ENCODE results near the gene PDIA6.

DNA sequence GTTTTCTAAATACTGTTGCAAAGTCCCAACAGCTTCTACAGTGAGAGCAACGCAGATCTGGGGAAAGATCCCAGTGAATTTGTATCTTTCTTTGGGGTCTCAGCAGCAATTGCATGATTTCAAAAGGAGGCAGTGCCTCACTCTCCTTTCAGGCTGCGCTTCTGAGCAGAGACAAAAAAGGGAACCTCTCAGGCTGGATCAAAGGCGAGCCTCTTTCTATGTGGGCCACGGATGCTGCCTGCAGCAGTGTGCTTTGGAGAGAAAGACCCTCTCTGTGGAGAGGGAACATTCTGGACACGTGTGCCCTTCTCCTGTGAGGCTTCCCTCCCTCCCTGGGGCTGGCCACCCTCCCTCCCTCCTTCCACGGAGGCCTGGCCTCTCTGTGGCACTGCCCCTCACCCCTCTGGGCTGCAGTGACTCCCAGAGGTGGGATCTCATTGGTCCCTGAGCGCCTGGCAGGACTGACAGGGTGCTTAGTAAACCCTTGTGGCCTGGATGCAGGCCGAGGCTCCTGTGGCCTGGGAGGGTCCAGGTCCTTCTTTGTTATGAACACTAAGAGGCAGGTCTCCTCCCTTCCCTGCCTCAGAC lies 21.6 kb upstream of the PDIA6 start:
- TF ChIP-seq, protein P1, sequence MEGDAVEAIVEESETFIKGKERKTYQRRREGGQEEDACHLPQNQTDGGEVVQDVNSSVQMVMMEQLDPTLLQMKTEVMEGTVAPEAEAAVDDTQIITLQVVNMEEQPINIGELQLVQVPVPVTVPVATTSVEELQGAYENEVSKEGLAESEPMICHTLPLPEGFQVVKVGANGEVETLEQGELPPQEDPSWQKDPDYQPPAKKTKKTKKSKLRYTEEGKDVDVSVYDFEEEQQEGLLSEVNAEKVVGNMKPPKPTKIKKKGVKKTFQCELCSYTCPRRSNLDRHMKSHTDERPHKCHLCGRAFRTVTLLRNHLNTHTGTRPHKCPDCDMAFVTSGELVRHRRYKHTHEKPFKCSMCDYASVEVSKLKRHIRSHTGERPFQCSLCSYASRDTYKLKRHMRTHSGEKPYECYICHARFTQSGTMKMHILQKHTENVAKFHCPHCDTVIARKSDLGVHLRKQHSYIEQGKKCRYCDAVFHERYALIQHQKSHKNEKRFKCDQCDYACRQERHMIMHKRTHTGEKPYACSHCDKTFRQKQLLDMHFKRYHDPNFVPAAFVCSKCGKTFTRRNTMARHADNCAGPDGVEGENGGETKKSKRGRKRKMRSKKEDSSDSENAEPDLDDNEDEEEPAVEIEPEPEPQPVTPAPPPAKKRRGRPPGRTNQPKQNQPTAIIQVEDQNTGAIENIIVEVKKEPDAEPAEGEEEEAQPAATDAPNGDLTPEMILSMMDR (IDR thresholded peaks at IDR 0.05; ENCODE audit: low read depth, low read length), result no peak
- no peak for TF ChIP-seq EZH2phosphoT487 (IDR thresholded peaks at IDR 0.05; ENCODE audit: low read depth)

Data from OCI-LY3 (cell line).